Pulmonary artery endothelial cell (primary cell): ENCODE measurements around the gene ECSCR. TPM values are rescaled to one million over a fixed set of nuclear protein-coding genes. Genes with fewer than 3 reads are reported as not detected.
A peak's percentile ranks its signal among the peaks of the same experiment; 100 is the strongest.

Source experiments
- DNase-seq: peaks from one replicate; pipeline ENCODE4 v3.0.0-alpha.2; 2011; ENCODE audit warnings: low read depth, low spot score
- total RNA-seq: library from RNA; depleted of rRNA; stranded (reverse); fragments of >200 nt; gene quantifications from 2 replicates; pipeline ENCODE4 v1.2.3, GENCODE V29; 2014

The ECSCR gene
- total RNA-seq, 1 donor from 2014 or later = 513 TPM

DNA sequence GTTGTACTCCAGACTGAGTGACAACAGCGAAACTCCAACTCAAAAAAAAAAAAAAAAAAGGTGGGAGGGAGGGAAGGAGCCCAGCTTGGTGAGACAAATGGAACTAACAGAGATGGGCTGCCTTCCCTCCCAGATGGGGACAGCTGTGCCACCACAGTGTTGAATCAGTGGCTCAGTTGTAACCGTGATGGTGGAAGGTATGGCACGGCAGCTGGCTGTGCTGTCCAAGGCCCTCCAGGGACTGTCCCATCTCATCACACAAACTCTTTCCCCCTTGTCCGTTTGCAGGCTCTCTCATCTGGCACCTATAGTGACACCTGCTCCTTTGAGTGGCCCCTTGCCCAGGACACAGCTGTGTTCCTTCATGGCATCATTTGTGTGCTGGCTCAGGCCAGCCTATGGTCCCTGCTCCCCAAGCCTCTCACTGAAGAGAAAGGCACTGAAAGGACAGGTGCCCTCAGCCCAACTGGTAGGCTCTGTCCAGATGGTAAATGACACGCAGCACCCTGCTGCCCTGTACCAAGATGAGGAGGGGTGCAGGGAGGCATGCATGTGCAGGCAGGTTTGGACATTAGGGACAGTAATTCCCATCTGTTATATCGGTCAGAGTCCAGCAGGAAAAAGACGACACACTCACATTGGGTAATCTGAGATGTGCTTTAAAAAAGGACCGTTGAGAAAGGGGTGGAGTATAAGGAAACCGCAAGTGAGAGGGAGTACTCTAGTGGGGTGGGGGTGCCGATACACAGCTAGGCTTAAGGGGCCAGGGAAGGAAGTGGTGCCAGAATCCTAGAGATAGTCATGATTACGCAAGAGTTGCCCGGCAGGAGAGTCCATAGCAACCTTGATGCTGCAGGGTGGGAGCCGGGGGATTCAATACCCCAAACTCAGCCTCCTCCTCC lies 12.6 kb upstream of the ECSCR start:
- DNase-seq = no peak

DNA sequence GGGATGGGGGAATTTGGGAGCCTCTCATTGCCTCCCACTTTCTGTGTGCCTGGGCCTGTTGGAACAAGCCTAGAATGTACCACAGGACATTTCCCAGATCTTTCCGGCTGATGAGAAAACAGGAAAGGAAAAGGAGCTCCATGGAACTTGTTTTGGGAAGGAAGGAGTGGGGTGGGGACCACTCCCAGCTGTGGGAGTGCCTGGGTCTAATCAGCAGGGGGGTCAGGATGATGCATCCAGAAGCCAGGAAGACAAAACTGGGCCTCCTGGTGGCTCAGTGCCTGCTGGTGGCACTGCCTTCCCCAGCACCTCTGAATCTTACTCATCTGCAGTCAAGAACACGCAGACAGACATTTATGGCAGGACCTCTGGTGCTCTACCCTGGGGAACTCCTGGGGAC lies 11.0 kb upstream of the ECSCR start:
- peak; percentile 26 for DNase-seq

DNA sequence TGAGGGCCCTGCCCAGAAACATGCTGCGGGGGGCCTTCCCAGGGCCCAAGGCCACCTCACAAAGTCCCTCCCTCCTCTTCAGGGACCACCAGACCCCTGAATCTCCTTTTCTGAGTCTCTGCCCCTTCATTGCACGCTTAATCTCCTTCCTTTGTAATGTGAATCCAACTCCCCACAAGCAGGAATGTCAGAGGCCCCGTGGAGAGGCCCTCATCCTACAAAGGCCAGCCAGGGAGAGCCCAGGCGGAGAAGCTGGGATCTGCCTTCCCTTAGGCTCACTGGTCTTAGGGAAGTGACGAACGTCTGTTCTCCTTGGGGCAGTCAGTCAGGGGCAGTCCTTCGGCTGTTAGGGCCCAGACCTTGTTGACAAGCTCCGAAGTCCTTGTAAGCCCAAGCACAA lies 10.6 kb upstream of the ECSCR start:
- peak; percentile 35 for DNase-seq

DNA sequence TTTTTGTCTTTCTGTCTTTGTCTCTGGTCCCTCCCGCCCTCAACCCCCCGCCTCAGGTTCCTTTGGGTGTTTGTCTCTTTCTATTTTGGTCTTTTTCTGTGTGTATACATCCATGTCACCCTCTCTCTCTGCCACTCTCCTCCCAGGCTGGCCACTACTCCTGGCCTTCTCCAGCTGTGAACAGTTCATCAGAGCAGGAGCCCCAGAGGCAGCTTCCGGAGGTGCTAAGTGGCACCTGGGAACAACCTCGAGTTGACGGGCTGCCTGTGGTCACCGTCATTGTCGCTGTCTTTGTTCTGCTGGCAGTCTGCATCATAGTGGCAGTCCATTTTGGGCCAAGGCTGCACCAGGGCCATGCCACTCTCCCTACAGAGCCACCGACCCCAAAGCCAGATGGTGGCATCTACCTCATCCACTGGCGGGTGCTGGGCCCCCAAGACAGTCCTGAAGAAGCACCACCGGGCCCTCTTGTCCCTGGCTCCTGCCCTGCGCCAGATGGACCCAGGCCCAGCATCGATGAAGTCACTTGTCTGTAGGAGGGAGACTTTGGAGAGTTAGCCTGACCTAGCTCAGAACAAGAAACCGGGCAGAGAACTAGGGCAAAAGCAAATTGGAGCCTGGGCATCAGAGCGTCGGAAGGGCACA lies 10.0 kb upstream of the ECSCR start:
- DNase-seq = no peak

DNA sequence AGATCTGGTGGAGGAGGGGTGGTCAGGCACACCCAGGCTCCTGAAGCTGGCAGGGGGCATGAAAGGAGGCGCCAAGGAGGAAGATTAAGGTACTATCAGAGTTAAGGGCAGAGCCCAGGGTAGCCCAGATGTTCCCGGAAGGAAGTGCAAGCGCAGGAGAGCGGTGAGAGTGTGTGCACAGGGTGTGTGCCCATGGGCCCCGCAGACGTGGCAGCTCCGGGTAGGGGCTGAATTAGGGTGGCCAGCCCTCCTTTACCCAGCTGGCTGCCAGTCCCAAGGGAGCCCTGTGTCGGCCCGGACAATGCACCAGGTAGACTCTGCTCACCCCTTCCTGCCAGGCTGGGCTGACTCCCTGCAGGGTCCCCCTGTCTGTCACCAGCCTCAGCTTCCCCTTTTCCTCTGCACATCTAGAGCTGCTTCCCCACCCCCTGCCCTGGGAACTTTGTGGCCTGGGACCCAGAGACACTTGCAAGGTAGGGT lies 8.3 kb upstream of the ECSCR start, which contains the start of gene SMIM33:
SMIM33 (plus strand) TSS at position 184 of the 480 bp plus-strand sequence; CDS start at position 302, 118 bp downstream.
- DNase-seq = no peak

DNA sequence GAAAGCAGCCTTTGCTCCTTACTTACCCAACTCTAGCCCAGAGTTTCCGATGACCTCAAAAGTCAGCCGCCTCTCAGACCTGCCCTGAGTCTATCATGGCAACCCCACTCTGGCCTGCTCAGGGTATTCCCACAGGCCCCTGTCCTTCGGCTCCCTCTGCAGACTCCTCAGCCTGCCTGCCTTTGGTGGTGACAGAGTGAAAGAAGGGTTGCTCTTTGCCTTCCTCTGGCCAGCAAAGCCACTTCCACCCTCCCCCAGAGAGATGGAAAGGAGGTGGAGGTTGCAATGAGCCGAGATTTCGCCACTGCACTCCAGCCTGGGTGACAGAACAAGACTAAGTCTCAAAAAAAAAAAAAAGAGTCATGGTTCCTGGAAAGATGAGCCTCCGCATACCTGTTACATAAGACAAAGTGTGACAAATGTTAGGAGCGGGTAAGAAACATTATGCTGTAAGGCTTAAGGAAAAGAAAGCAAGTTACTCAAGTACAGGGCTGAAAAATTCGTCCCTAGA lies 5.9 kb upstream of the ECSCR start:
- no peak for DNase-seq

DNA sequence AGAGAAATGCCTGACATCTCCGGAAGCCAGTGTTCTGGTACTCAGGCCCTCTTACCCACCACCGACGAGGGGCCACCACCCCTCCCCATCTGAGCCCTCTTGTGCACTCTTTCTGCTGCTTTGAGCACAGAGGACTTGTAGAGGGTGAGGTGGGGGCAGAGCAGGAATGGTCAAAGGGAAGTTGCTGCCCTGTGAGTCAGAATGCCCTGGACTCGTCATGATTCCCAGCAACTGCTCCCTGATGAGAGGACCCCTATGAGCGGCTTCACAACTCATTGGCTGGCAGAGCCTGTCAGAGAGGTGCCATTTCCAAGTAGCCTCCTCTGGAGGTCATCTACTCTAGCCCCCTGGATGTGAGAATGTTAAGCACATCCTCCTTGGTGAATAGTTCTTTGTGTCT lies 845 bp downstream of the ECSCR start:
- peak; percentile 84 for DNase-seq

DNA sequence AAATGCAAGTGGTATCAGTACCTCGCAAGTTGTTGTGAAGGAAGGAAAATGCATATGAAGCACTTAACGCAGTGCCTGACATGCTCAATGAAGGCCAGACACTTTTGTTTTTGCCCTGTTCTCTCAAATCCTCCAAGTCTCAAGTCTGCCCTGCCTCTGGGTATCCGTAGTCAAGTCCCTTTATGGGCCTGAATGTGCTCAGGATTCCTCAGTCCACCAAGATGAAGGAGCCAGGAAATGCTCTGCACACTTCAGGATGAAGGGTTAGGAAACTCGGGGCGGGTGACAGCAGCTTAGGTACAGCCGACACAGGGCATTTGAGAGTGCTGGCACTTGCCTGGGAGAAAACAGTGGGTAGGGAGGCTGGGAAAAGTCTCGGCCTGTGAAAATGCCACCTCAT lies 1.4 kb downstream of the ECSCR start:
- no peak for DNase-seq

DNA sequence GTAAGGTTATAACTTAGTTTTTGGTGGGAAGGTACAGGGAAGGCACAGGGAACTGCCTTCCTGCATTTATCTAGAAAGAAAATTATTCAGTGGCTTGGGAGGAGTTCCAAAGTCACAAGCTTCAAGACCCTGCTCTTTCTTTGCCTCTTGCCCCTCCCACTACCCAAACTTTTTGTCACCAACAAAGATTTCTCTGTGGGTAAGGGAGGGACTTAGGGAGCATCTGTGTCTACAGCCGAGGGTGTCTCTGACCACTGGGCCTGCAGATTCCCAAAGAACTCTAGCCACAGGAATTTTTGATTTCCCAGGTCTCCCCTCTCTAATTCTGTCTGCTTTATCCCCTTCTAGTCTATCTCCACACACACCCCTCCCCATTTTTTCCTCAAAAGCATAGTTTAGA lies 2.1 kb downstream of the ECSCR start:
- DNase-seq = no peak

DNA sequence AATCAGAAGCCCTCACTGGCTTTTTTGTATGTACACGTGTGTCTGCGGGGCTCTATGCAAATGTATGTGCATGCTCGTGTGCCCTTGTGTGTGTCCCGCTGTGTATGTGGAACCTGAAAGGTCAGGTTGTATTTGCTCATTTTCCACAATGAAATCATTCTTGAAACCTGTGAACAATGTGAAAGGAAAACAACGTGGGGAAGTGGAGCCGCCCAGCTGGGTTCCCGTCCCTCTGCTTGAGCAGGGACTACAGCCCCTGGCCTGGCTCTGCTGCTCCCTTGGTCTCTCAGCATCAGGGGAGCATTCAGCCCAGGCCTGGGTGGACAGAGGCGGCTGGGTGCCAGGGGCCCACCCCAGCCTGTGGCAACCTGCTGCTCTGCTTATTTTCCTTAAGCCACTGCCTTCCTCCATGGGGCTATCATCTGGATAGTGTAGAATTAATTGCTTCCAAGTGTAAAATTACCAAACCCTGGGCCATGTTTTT lies 3.0 kb downstream of the ECSCR start:
- DNase-seq = no peak

DNA sequence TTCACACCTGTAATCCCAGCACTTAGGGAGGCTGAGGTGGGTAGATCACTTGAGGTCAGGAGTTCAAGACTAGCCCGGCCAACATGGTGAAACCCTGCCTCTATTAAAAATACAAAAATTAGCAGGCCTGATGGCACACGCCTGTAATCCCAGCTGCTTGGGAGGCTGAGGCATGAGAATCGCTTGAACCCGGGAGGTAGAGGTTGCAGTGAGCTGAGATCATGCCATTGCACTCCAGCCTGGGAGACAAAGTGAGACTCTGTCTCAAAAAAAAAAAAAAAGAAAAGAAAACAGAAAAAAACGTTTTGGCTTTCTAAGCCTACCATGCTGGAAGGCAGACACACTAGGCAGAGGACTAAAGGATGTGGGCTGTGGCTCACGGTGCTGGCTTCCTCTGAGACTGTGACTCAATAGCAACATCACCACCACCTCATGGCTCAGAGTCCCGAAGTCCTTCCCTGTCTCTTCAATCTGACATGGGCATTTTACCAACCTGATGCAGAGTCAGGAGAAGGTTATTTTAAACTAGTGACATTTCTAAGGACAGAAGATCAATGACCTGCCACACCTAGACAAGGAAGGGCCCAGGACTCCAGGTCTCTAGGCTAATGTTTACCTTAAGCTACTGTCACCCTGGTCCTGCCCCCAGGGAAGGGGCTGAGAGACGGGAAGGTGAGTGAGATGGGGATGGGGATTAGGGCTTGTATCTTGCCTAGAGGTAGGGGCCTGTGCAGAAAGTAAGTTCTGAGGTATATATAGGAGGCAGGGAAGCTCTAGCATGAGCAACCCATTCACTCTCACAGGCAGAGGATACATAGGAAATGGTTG lies 3.7 kb downstream of the ECSCR start:
- no peak for DNase-seq

DNA sequence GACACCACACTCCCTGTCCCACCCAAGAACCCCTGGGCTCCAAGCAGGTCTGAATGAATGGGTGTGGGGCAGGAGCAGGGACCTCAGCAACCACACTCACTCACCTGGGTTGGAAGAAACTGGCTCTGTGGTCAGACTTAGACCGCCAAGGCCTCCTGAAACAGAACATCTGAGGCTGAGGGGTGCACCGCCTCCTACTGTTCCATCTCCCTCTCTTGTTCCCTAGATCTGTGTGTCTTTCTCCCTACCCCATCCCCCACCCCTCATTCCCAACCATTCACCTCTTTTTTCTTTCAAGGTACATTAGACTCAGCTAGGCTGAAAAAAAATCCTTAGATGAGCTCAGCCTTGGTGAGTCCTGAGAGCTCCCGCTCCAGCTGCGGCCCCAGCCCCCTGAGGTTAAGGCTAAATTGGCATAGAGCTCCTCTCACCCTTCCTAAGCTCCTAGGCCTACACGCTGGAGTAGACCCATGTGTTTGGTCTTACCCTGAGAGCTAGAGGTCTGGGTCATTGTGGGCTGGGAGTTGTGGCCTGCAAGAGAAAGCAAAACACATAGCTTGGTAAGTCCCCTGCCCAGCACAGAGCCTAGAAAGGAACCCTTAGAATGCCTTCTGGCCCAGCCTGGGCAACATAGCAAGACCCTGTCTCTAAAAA lies 4.8 kb downstream of the ECSCR start:
- no peak for DNase-seq

DNA sequence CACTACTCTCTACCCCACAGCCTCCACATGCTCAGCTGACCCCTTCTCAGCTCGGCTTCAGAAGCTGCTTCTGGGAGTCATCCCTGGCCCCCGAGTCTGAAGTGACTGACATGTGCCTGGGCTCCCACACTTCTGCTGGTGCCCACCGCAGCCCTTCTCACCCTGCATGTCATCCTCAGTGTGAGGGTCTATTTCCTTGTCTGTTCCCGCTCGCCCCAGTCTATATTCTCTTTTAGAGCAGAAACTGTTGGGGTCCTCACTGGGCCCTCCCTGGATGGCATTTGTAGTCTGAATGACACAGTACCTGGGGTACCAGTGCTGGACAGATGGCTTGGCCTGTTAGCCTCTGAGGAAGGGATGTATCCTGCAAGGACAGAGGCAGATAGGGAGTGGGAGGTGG lies 5.3 kb downstream of the ECSCR start:
- no peak for DNase-seq

DNA sequence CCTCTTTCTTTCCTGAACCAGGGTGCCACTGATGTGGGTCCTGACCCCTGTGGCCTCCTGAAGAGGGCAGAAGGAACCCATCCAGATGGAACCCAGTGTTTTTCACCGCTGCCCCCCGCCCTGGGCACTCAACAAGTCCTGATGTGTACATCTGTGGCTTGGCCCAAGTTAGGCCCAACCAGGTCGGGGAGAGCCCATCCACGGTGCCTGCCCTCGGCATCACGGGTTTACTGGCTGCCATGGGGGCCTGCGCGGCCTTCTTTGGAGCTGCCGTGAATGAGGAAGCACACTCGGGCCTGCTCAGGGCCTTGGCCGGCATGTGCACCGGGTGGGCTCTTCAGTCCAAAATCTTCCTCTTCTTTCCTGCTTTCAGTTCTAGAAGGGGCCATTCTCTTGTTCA lies 5.8 kb downstream of the ECSCR start:
- no peak for DNase-seq

DNA sequence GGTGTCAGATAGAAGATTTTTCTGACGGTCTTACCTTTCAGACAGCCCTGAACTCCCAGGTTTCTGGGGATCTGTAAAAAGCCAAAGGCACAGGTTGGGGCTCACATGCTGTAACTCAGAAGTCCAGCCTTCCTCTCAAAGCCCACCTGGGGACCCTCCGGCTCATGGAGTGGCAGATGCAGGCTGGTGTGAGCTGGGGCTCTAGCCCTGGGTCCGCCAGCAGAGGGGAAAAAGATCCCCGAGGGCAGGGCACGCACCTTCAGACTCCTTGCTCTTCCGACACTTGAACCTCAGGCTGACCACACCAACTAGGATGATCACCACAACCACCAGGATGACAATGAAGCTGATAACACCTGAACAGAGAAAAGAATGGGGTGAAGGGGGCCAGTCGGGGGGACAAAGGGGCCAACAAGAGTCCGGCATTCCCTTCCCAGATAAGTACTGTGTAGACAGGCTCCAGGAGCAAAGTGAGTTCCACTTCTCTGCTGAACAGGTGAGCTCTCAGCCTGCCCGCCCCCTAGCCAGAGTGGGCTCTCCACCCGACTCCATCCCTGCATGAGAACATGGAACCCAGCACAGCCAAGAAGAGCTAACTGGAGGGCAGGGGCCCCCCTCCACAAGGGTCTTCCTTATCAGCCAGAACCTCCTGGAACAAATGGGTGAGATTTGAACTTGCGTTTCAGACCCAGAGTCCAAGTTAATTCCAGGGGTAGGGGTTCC lies 7.8 kb downstream of the ECSCR start:
- no peak for DNase-seq

DNA sequence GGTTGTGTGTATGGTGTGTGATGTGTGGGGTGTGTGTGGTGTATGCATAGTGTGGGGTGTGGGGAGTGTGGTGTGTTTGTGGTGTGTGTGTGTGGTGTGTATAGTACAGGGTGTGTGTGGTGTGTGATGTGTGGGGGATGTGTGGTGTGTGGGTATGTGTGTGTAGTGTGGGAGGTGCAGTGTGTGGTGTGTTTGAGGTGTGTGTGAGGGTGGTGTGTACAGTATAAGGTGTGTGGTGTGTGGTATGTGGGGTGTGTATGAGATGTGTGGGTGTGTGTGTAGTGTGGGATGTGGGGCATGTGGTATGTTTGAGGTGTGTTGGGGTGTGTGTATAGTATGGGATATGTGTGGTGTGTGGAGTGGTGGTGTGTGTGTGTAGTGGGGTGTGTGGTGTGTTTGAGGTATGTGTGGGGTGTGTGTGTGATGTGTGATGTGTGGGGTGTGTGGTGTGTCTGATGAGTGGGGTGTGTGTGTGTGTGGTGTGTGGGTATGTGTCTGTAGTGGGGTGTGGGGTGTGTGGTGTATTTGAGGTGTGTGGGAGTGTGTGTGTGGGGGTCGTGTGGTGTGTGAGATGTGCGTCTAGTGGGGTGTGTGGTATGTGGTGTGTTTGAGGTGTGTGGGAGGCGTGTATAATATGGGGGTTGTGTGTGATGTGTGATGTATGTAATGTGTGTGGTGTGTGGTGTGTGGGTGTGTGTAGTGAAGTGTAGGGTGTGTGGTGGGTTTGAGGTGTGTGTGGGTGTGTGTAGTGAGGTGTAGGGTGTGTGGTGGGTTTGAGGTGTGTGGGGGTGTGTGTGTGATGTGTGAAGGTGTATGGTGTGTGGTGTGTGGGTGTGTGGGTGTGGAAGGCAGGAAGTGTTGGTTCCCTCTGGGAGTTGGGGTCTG lies 8.6 kb downstream of the ECSCR start:
- no peak for DNase-seq

DNA sequence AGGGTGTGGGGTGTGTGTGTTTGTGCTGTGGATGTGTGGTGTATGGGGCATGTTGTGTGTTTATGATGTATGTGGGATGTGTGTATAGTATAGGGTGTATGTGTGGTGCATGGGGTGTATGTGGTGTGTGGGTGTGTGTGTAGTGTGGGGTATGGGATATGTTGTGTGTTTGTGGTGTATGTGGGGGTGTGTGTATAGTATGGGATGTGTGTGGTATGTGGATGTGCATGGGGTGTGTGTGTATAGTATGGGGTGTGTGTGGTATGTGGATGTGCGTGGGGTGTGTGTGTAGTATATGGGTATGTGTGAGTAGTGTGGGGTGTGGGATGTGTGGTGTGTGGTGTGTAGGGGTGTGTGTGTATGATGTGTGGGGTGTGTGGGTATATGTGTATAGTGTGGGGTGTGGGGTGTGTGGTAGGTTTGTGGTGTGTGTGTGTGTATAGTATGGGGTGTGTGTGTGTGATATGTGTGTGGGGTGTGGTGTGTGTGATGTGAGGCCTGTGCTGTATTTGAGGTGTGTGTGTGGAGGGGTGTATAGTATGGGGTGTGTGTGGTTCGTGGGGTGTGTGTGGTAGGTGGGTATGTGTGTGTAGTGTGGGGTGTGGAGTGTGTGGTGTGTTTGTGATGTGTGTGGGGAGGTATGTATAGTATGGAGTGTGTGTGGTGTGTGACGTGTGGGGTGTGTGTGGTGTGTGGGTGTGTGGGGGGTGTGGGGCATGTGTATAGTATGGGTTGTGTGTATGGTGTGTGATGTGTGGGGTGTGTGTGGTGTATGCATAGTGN lies 10.5 kb downstream of the ECSCR start:
- no peak for DNase-seq

DNA sequence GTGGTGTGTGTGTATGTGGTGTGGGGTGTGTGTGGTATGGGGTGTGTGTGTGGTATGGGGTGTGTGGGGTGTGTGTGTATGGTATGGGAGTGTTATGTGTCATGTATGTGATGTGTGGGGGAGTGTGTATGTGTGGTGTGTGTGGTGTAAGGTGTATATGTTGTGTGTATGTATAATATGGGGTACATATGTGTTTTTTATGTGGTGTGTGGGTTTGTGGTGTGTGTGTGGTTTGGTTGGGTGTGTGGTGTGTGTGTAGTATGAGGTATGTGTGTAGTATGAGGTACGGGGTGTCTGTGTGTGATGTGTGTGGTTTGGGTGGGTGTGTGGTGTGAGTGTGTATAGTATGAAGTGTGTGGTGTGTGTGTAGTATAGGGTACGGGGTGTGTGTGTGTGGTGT lies 11.4 kb downstream of the ECSCR start:
- DNase-seq = no peak
